T-helper 1 cell treated with Interleukin-12 subunit alpha and Interleukin-12 subunit beta and Interleukin-4 antibody, amounts not matched to agents 30 ng/mL and 1 ng/mL, for 36 hours (primary cell): ENCODE data around the gene DNASE1. TPM values are rescaled to one million over a fixed set of nuclear protein-coding genes. Genes with fewer than 3 reads are reported as not detected.
"Not testable (repeated sequence)": the region's sequence is repeated elsewhere in the genome, so short reads cannot be mapped to it uniquely, and the experiment has no call there.

Experiments
- intact Hi-C: fragments of 100-400 bp; cut with micrococcal nuclease; formaldehyde crosslinking; loops from one replicate; pipeline ENCODE4 v1.15.1; 2024
- total RNA-seq: library from RNA; stranded (reverse); gene quantifications from 2 replicates; pipeline ENCODE4 v1.2.3, GENCODE V29; 2022

DNASE1 gene, protein sequence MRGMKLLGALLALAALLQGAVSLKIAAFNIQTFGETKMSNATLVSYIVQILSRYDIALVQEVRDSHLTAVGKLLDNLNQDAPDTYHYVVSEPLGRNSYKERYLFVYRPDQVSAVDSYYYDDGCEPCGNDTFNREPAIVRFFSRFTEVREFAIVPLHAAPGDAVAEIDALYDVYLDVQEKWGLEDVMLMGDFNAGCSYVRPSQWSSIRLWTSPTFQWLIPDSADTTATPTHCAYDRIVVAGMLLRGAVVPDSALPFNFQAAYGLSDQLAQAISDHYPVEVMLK
- 32.2 and 33.5 TPM in 2 replicates for total RNA-seq

DNA sequence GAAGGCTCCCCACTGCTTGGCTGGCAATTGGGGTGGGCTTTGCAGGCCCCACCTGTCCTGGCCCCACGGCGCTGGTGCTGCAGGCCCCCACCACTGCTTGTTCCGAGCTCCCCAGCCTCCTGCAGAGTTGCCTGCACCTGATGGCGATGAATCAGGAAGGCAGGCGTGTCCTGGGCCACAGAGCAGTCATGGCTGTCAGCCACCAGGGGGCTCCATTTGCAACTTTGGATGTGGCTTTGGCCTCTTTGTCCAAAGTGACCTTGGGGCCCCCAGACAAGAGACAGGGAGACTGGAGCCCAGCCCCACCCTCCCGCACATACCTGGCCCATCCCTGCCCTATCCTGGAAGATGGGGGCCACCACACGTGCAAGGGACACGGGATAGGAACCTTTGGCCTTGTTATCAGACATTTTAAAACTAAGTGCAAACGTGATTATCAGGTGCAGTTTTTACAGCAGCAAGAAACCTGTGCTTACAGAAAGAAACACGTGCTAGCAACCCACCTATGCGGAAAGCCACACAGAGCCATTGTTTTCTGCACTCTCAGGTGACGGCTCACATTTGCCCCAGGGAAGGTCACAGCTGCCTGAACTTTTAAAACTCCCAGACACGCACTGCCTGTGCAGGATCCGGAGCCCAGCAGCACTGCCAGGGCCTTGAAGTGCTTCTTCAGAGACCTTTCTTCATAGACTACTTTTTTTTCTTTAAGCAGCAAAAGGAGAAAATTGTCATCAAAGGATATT is at the start of gene DNASE1:
Gene DNASE1 (plus strand): TSS at position 443 of the 743 bp plus-strand sequence. CDS start 683 bp downstream, outside the sequence.
- intact Hi-C loops: loop anchor here (5.0 kb wide), 1 partner anchor 223 kb away; no protein-coding TSS in a partner anchor

DNA sequence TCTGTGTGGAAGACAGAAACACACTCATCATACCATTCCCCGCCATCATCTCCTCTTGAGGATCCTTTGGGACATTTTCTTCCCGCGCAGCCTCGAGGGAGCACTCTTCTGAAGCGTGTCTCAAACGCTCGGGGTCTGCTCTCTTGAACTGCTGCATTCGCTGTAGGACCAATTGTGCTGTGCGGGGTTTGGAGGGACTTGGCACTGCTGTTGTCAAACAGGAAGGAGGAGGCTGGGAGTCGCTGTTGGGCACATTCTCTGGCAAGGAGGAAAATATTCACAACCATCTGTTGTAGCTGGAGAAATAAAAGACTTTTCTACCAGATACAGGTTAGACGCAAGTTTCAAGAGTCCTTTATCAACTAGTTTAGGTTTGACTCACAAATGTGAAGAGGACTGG is 48.0 kb upstream of the DNASE1 start:
- intact Hi-C loops: no loop called here

DNA sequence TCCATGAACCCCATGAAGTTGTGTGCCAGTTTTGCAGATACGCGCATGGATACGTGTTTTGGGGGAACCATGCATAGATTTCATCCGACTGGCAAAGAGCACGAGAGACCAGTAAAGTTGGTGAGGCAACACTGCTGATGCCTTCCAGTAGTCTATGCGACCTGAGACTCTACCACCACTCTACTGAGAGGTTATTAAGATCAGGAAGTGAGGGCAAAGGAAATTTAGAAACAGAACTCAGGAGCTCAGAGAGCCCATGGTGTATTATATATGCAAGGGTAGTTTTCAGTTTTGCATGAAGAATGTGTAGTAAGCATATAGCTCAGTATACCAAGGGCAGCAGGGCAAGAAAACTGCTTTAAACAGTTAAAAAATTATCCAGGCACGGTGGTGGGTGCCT is 47.3 kb upstream of the DNASE1 start:
- intact Hi-C loops: no loop called here

DNA sequence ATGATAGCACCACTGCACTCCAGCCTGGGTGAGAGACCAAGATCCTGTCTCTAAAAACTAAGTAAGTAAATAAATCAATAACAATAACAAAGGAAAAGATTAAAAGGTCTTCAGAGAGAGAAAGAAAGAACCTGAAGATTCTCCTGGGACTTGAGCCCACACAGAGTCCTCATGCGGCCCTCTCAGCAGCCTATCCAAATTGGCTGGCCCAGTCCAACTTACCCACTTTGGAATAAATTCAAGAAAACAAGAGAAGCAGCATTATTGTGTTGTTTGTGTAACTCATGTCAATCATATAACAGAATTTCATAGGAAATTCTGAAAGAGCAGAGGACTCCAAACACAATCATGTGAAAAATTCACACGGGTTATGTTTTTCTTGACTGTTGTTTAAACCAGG is 46.9 kb upstream of the DNASE1 start:
- intact Hi-C loops: no loop called here

DNA sequence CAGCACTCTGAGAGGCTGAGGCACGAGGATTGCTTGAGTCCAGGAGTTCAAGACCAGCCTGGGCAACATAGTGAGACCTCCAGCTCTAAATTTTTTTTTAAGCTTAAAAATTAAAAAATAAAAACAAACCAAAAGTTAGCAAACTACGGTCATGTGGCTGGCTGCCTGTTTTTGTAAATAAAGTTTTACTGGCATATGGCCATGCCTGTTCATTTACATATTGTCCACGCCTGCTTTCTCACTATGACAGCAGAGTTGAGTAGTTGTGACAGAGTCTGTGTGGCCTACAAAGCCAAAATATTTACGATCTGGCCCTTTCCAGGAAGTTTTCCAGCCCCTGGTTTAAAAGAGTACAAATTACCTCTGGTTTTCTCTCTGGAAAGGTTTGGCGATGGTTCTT is 46.4 kb upstream of the DNASE1 start:
- intact Hi-C loops: no loop called here

DNA sequence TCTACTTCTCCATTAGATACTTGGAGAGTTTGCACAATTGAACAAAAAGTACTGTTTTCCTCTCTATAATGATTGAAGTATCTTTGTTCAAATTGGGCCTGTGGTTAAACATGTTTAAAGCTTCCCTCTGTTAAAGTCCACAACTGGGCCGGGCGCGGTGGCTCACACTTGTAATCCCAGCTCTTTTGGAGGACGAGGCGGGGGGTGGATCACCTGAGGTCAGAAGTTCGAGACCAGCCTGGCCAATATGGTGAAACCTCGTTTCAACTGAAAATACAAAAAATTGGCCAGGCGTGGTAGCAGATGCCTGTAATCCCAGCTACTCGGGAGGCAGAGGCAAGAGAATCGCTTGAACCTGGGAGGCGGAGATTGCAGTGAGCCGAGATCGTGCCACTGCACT is 45.5 kb upstream of the DNASE1 start:
- intact Hi-C loops: not testable (repeated sequence)

DNA sequence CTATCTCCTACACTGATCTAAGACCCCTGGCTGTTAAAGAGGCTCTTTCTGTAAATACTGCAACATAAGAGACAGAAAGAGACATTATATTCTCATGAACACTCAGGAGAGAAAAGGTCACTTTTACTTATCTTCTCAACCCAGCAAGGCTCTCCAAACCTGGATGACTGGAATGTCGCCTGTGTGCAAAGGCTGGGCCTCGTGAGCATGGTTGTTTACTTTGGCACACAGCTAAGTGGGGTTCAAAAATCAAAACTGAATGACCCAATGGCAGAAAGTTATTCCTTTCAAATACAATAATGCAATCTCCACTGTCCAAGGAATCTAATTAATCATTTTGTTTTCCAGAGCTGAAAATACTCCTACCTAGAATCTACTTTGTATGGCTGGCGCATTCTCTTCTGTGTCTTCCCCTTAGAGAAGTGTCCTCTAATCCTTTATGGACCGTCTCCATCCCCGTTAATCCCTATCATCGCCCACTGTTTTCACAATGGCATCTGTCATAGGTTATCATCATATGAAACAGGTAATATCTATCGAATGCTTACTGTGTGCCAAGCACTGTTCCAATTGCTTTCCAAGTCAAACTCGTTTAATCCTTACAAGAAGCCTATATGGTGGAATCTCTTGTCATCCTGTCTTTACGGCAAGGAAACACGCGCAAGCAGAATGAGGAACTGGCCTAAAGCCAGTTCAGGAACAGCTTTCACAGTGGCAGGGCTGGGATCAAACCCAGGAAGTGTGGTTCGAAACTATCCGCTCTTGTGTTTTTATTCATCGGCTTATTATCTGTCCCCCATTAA is 44.4 kb upstream of the DNASE1 start:
- intact Hi-C loops: loop anchor here (2.0 to 10.0 kb wide), 5 partner anchors 153 to 1005 kb away; partner anchors contain the start of genes CORO7, PAM16 and UBALD1

DNA sequence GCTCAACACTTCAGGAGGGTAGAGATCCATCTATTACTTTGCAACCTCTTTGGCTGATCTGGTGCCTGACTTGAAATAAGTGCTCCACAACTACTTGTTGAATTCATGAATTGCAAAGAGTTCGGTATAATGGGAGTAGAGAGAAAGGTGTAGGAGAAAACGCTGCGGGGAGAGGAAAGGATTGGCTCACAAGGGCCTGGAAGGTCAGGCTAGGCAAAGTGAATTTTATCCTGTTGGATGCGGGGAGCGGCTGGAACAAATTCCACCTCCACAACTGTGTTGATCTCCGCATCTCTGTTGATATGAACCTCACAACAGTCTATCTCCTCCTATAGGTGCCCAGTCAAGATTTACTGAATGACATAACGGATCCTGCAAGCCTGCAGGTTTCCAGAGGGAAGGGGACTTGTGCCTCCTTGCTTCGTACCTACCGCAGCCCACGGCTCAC is 43.8 kb upstream of the DNASE1 start:
- intact Hi-C loops: loop anchor here (1.0 to 10.0 kb wide), 14 partner anchors 16 to 1004 kb away; partner anchors contain the start of genes CORO7, CREBBP, NLRC3 and PAM16

DNA sequence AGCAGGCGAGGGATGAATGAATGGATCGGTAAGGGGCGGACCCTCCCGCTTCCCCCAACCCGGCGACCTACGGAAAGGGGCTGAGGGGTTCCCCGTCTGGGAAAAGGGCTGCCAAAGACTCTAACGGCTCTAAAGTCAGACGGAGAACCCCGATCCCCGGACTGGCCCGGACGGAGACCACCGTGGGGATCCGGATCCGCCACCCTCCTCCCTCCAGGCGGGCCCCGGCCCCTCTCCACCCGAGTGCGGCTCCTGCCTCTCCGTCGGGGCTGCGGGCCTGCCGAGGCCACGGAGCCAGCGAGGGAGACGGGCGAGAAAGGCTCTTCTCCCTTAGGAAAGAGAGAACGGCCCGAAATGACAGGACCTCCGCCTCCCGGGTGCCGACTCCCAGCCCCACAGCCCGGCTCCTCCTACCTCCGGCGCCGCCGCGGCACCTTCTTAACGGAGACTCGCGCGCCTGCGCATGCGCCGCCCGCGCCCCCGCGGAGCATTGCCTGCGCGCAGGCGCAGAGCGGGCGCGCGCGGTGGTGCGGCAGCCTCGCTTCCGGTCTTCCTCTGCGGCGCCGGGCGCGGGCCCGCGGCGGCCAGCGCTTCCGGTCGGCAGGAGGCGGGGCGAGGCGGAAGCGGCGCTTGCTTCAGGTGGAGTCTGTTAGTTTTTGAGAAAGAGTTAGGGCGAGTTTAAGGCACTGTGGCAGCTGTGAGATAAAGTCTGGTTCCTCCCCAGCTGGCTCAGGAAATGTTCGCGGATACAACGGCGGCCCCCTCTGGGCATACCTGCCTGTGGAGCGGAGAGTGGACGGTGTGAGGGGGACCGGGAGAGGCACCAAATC is 43.1 kb upstream of the DNASE1 start, which contains the start of gene SLX4:
Gene SLX4 (minus strand): TSS at position 461 of the 830 bp plus-strand sequence. CDS start 2,642 bp downstream, outside the sequence.
- intact Hi-C loops: loop anchor here (1.0 to 10.0 kb wide), 14 partner anchors 15 to 1003 kb away; partner anchors contain the start of genes CORO7, CREBBP, NLRC3 and PAM16

DNA sequence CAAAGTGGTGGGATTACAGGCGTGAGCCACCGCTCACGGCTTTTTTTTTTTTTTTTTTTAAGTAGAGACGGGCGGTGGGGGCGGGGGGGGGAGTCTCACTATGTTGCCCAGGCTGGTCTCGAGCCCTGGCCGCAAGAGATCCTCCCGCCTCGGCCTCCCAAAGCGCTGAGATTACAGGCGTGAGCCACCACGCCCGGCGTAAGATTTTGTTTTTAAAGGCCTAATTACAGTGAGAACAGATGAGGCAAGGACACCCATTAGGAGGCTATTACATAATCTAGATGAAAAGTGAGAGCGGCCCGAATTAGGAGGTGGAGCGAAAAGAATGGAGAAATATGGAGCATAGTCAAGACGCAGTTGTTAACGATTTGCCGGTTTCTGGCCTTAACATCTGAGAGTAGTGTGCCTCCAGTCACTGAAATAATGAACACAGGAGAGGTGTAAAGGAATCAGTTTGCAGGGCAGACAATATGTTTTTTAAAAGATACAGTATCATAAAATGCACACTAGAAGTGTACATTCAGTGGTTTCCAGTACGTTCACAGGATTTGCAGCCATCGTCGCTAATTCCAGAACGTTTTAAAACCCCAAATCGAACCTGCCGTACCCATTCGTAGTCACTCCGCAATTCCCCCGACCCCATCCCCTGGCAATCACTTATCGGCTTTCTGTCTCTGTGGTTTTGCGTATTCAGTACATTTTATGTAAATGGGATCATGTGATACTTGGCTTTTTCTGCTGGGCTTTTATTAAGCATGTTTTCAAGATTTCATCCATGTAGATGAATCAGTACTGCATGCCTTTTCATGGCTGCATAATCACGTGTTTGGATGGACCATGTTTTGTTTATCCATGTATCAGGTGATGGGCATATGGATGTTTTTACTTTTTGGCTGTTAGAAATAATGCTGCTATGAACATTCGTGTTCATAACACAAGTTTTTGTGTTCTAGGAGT is 41.7 kb upstream of the DNASE1 start:
- intact Hi-C loops: loop anchor here (1.0 to 10.0 kb wide), 4 partner anchors 104 to 1002 kb away; partner anchors contain the start of genes CORO7 and UBALD1

DNA sequence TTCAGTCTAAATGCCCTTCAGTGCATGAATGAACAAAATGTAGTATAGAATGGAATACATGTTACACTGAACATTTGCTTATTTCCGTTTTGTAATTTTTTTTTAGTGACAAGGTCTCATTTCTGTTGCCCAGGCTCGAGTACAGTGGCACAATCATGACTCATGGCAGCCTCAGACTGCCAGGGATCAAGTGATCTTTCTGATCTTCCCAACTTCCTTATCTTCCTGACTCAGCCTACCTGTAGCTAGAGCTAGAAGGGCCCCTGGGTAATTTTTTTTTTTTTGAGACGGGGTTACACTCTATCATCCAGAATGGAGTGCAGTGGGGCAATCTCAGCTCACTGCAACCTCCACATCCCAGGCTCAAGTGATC is 35.7 kb upstream of the DNASE1 start:
- intact Hi-C loops: loop anchor here (10.0 kb wide), 2 partner anchors 796 to 996 kb away; partner anchors contain the start of genes CORO7 and UBALD1

DNA sequence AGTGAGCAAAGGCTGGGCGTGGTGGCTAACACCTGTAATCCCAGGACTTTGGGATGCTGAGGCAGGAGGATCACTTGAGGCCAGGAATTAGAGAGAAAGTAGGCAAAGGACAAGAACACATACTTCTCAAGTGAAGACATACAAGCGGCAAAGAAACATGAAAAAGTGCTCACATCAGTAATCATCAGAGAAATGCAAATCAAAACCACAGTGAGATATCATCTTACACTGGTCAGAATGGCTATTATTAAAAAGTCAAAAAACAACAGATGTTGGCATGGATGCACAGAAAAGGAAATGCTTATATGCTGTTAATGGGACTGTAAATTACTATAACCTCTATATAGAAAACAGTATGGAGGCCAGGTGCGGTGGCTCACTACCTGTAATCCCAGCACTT is 30.8 kb upstream of the DNASE1 start:
- intact Hi-C loops: no loop called here

DNA sequence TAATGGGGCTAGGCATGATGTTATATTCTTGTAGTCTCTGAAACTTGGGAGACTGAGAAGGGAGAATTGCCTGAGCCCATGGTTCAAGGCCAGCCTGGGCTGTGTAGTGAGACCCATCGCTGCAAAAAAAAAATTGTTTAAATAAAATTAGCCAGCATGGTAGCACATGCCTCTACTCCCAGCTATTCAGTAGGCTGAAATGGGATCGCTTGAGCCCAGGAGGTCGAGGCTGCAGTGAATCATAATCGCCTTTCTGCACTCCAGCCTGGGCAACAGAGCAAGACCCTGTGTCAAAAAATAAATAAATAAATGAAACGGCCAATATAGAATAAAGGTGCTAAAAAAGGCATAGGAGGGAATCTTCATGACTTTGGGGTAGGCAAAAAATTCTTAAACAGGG is 29.2 kb upstream of the DNASE1 start:
- intact Hi-C loops: loop anchor here (5.0 kb wide), 1 partner anchor 48 kb away; the partner anchor contains the start of gene NLRC3

DNA sequence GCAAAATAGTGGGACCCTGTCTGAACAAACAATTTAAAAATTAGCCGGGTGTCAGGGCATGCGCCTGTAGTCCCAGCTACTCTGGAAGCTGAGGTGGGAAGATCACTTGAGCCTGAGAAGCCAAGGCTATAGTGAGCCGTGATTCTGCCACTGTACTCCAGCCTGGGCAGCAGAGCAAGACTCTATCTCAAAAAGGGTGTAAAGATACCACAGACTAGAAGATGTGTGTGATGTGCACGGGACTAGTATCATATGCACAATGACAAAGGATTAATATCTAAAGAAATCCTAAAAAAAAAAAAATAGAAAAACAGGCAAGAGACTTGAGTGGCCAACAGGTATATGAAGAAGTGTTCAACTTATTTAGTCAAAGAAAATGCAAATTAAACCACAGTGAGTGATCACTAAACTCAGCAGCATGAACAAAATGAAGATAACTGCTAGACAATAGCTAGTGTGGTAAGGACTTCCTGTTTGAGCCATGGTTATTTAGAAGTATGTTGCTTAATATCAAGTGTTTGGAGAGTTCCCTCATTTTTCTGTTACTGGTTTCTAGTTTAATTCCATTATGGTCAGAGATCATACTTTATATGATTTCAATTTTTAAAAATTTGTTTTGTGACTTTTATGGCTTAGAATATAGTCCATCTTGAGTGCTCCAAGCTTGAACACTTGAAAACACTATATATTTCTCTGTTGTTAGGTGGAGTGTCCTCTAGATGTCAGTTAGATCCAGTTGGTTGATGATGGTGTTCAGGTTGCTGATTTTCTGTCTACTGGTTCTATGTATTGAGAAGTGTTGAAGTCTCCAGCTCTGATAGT is 28.4 kb upstream of the DNASE1 start:
- intact Hi-C loops: loop anchor here (1.0 to 5.0 kb wide), 2 partner anchors 15 to 49 kb away; partner anchors contain the start of genes NLRC3 and SLX4

DNA sequence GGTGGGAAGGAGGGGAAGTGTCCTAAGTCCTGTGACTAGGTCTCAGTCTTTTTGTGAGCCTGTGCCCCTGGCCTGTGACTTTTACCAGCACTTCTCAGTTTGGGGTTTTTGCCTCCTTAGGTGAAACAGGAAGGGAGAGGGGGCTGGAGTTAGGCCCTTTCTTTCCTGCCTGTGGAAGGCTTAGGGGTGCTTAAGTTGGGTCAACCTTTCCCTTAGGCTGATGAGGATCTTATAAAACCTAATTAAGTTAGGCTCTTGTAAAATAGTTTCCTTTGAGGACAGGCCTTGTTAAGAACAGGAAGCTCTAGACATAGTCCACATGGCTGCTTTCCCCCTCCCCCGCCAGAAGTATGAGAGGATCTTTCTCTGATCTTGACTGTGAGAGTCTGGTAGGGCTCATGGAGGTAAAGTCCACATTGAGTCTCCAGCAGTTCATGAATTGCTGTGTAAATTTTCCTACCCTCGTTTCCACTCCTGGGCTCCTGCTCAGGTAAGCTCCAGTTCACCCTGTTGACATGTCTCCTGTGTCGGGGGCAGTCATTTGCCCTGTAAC is 17.0 kb upstream of the DNASE1 start:
- intact Hi-C loops: no loop called here

DNA sequence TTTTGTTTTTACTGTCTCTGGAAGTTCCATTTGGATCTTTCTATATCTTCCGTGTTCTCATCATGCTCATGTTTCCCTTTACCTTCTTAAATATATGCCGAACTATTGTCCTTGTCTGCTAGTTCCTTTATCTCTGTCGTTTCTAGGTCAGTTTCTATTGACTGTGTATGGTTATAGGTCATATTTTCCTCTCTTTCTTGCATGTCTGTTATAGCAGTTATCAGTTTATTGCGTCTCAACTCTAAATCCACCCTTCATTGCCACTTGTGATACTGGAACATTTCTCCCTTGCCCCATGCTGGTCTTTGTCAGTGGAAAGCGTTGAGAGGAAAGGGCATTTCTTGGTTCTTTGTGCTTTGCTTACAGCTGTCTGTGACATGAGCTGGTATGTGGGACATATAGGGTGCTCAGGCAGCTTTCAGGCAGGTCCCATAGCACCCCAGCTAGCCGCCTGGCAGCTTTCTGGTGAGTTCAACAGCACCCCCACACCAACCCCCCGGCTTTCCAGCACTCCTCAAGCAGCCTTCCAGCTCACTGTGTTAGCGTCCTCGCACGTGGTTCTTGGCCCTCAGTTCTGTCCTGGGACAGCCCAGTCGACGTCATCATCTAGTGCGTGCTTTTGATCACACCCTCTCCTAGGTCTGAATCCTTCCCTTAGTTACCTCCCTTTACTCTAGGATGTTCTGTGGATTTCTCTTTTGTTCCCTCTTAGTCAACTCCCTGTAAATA is 15.4 kb upstream of the DNASE1 start:
- intact Hi-C loops: no loop called here

DNA sequence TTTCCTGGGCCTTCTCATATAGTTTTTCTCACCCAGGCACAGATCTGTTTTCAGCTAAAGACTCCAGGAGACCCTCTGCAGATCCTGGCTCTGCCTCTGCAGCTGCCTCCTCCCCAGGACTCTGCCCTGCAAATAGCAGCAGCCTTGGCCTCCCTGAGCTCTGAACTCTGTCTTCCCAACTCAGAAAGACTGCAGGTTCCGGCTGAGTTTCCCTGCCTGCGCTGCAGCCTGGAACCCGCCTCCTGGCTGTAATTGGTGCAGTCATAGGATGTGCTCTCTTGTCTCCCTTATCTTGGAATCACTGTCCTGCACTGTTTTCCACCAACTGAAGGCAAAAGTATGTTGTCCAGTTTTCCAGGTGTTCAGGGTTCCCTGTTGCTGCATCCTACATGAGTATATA is 14.3 kb upstream of the DNASE1 start:
- intact Hi-C loops: no loop called here
